Stimulated activated CD8-positive, alpha-beta memory T cell treated with anti-CD3 and anti-CD28 coated beads, Interleukin-4, amount 100 ng/mL, for 4 hours (primary cell): ENCODE measurements around the gene DOK5.
"Not testable (repeated sequence)": the region's sequence is repeated elsewhere in the genome, so short reads cannot be mapped to it uniquely, and the experiment has no call there.

Source experiments
- DNase-seq, 2 donors: peaks; one replicate each; pipeline ENCODE4 v3.0.0-alpha.2; 2020; ENCODE audit warnings: low read depth in 2 of 2, low spot score in 1 of 2

DOK5 gene

DNA sequence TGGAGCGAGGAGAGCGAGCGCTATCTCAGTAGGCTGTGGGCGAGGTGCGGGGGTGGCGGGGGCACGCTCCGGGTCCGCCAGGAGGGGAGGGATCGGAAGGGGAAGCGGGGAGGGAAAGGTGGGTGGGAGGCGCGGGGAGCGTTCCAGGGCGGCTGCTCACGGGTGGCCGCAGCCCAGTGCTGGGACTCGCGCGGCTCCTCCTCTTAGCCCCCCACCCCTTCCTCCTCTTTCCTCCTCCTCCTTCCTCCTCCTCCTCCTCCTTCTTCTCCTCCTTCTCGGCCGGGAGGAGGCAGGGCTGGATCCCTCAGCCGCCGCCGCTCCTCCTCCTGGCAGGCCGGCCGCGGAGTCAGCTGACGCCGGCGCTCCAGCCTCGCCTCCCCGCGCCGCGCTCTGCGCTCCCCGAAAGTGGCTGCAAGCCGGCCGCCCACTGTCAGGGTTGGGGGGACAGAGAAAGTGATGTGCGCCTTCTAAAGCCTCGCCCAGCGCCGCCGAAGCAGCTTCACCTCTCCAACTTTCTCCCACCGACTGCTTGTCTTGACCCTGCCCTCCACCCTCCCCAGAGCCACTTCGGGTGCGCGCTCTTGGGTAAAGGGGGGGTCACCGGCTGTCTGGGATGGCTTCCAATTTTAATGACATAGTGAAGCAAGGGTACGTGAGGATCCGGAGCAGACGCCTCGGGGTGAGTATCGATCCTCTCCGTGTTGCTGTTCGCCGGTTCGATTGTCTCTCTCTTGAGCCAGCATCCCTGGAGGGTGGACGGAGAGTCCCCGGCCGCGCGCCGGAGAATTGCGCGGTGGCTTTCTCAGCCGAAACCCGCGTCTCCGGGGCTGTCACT, at the start of gene DOK5:
DOK5 (plus strand) TSS at position 260 of the 835 bp plus-strand sequence; CDS start at position 614, 354 bp downstream.
- DNase-seq, result no peak

DNA sequence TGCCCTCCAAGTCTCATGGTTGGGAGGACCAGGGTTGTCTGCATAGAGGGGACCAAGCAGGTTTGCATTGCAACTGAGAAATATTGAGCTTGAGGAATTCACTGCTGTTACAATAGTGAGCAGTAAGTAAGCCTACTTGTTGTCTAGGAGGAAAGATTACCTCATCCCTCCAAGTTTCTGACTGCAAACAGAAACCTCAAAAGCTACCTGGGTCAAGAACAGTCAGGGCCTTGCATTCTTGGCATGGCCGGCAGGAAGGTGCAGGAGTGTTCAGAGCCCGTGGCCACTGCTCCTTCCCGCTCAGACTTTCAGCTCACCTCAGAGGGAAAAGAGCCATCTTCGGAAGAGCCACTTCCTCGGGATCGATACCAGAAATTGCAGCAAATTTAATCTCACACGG, 46.0 kb upstream of the DOK5 start:
- DNase-seq, result no peak

DNA sequence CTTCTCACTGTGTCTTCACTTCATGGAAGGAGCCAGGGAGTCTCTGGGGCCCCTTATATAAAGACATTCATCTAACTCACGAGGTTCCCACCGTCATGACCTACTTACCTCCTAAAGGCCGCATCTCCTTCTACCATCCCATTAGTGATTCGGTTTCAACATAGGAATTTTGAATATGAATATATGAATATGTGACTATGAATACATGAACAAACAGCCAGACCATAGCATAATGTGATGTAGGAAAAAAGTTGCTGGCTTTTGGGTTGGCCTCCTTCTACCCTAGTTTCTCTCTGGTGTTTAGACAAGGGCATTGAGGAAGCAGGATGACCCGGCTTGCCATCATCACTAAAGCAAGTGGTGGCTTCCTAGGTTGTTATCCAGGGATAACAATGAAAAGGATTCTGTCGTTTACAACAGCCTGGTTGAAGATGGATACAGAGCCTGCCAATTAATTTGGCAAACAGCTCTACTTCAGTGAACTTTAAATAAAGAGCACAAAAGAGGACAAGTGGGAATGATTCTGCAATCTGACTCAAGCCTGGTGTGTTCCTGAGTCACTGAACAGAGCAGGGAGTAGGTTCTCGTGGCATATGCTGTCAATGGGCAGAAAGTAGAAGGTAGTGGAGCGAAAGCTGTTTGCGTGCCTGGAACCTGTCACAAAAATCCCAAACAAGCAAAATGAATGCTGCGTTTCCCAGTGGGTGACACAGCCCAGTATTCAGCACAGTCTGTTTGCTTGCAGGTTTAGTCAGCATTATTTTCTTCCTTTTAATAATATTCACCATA, 44.0 kb upstream of the DOK5 start:
- no peak for DNase-seq

DNA sequence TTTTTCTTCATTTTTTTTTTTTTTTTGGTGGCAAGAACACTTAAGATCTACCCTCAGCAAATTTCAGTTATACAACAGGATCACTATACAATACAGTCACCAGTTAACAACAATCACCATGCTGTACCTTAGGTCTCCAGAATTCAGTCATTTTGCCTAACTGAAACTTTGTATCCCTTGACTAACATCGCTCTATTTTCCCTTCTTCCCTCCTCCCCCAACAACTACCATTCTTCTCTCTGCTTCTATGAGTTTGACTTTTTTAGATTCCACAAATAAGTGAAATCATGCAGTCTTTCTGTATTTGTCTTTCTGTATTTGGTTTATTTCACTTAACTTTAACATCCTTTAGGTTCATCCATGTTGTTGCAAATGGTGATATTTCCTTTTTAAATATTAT, 42.4 kb upstream of the DOK5 start:
- no peak for DNase-seq

DNA sequence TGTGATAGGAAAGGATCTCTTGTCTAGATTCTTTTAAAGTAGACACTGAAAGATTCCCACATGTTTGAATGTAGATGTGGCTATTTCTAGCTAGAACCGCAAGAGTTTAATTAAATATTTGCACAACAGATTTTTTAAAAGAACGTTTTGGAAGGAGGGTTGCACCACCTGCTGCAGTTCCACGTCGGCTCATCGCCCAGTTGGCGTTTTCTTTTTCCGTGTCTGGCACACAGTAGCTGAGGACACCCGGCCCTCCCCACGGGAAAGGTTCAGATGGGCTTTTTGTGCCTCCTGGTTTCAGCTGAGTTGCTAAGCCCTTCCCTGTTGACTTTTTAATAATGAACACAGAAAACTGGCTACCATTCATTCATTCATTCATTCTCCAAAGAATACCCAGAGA, 41.8 kb upstream of the DOK5 start:
- DNase-seq, result no peak

DNA sequence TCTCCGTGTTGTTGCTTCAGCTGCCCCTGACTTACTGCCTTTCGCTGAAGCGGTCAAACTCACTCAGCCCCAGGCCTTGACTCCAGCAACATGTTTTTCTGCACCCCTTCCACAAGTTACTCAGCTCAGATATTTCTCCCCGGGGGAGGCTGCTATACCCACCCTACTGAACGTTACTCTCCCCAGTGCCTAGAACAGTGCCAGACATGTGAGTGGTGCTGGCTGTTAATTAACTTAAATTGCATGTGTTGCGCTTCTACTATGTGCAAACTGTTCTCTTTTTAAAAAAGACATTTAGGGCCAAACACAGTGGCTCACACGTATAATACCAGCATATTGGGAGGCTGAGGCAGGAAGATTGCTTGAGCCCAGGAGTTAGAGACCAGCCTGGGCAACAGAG, 41.2 kb upstream of the DOK5 start:
- DNase-seq, result no peak

DNA sequence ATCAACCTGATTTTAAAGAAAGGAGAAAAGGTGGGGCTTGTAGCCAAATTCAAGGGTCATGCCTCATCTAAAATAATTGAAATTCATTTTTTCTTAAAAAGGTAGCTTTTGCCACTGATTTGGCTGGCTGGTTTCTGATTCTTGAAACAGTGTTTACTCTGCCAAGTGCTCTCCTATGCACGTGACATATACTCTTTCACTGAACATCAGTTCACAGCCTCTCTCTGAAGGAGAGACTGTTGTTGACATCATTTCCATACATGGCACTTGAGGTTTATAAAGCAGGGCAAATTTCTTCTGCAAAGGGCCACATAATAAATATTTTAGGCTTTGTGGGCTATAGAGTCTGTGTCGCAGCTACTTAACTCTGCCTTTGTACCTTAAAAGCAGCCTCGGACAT, 40.4 kb upstream of the DOK5 start:
- DNase-seq, result no peak

DNA sequence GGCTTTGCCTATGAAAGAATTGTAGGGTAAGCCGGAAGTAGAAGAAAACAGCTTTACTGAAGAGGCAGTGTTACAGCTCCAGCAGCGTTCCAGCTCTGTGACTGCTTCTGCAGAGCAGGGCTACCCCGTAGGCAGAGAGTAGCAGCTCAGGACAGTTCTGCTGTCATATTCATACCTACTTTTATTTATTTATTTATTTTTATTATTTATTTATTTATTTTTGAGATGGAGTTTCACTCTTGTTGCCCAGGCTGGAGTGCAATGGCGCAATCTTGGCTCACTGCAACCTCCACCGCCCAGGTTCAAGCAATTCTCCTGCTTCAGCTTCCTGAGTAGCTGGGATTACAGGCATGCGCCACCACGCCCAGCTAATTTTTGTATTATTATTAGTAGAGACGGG, 39.0 kb upstream of the DOK5 start:
- not testable (repeated sequence) for DNase-seq

DNA sequence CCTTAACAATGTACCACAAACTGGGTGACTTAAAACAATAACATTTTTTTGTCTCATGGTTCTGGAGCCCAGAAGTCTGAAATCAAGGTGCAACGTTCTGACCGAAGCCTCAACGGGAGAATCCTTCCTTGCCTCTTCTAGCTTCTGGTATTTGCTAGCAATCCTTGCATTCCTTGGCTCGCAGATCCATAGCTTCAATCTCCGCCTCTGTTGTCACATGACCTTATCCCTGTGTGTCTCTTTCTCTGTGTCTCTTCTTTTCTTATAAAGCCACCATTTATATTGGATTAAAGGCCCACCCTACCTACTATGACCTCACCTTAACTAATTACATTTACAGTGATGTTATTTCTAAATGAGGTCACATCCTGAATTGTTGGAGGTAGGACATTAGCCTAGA, 37.2 kb upstream of the DOK5 start:
- DNase-seq, result no peak

DNA sequence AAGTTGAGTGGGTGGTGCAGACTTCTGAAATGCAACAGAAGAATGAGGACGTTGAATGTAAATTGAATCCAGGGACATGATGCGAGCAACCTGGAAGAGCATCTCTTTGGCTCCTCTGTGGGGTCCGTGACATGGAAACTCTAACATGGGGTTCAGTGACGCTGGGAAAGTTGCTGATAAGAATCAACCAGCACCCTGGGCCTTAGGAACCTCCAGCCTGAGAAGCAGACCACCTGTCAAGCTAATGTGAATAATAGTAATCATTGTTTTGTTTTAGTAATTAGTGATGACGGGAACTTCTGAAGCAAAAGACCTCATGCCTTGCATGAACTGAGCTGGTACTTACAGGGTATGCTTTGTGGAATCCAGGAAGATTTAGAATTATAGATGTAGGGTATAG, 25.2 kb upstream of the DOK5 start:
- no peak for DNase-seq

DNA sequence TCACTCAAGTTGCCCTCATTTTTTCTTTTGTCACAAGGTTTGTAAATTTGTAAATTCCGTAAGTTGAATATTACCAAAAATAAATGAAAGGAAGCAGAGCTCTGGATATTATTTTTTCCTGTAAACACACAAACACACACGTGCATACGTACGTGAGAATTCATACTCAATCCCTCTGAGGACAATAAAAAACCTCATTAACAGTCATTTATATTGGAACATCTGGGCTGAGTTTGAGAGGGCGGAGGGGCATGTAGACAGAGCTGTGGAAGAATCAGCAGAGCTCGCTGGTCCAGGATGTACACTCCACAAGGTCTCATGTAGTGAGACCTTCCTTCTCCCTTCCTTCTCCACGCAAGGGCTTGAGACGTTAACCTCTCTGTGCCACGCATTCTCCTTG, 24.2 kb upstream of the DOK5 start:
- DNase-seq, result no peak

DNA sequence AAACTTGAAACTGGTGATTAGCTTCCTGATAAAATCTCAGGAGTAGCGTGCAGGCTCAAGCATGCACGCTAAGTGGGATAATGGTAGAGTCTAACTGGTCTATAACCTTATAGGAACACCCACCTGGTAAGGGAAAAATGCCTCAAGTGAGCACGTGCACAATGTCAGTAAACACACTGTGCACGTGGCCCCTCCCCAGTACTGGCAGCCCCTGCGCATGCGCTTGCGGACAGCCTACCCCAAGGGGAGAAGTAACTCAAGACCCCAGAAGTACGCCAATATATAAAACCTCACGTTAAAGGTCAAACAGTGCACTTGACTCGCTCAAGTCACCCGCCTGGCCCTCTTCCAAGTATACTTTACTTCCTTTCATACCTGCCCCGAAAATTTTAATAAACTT, 23.1 kb upstream of the DOK5 start:
- DNase-seq, result no peak

DNA sequence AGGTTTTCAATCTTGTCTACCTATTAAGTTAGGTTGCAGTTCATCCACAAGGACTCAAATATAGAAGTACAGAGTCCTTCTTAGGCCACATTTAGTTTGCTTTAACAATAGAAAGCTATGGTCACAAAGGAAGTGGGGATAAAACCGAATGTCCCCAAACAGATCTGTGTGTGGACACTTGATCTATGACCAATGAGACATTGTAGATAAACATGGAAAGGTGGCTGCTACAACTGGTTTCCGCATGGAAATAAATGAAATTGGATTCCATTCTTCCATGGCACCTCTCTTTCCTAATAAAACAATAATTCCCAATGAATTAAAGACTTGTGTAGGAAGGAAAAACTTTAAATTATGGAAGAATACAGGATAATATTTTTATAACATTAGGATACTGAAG, 20.4 kb upstream of the DOK5 start:
- no peak for DNase-seq

DNA sequence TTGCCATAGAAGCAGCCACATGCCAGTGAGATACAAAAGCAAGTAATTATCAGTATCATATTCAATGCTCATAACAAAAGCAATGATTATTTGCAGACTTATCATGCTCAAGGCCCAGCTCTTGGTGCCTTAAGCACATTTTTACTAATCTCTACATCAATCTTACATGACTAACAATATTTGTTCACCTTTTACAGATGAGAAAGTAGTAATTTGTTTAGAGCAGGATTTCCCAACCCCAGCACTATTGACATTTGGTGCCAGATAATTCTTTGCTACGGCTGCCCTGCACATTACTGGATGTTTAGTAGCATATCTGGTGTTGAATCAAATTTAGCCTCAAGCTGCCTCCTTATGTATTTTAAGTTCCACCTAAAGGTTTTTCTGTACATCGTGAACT, 19.0 kb upstream of the DOK5 start:
- DNase-seq, result no peak

DNA sequence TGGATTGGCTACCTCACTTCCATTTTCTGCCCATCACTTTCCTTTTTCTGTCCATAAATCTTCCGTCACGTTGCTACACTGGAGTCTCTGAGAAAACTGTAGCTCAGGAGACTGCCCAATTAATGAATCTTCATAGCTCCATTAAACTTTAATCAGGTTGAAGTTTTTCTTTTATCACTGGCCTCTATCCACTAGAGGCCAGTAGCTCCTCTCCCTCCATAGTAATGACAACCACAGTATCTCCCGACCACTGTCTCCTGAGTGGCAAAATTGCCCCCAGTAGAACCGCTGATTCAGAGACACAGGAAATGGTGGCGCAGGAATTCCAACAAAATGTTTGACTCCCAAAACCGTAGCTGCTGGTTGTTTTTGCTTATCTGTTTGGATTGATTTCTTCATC, 18.4 kb upstream of the DOK5 start:
- DNase-seq, result no peak

DNA sequence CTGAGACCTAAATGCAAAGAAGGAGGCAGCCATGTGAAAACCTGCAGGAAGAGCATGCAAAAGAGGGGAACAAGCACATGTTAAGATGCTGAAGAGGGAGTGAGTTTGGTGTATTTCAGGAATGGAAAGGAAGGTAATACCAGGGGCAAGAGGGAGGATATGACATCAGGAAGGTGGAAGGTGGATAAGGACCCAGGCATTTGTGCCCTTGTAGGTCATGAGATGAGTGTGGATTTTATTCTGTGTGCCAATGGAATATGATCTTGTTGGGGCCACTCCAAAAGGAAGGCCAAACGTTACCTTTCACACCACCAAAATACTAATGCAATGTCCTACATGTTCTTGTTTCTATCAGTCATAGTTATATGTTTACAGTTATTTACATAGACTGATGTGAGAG, 17.2 kb upstream of the DOK5 start:
- no peak for DNase-seq

DNA sequence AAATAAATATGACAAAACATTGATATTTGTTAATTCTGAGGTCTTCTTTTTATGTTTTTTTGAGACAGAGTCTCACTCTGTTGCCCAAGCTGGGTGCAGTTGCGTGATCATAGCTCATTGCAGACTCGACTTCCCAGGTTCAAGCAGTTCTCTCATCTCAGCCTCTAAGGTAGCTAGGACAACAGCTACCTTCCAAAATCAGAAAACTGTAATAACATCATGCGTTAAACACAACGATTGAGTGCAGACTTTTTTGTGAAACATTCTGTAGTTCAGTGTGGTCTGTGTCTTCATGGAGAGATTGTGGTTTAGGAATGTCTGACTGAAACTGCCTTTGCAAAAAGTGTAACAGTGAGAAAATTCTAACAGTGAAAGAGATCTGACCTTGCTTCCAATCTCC, 16.1 kb upstream of the DOK5 start:
- DNase-seq, result no peak

DNA sequence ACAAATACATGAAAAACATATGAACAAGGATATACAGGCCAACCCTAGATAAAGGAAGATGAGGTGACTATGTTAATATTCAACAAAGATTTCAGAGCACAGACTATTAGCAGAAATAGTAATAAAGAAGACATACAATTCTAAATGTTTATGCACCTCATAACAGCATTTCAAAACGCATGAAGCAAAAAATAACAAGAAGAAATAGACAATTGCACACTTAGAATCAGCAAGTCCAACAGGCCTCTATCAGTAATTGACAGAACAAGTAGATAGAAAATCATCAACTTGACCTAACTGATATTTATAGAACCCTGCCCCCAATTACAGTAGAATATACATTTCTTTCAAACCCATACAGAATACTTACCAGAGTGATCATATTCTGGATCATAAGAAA, 11.4 kb upstream of the DOK5 start:
- no peak for DNase-seq

DNA sequence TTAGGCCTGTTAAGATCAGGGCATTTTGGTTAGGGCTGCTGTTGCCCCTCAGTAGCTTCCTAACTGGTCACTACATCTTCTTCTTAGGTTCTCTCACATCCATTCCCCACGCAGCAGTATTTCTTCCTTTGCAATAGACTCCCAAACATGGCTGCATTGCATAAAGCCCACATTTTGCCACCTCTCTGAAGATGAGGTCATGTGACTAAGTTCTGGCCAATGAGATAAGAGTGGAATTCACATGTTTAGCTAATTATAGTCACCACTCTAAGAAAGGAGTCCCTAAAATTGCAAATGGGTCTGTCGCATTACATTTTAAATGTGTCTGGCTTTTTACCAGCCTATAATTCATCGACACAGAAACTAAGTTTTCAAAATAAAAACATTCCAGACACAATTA, 9.3 kb upstream of the DOK5 start:
- no peak for DNase-seq

DNA sequence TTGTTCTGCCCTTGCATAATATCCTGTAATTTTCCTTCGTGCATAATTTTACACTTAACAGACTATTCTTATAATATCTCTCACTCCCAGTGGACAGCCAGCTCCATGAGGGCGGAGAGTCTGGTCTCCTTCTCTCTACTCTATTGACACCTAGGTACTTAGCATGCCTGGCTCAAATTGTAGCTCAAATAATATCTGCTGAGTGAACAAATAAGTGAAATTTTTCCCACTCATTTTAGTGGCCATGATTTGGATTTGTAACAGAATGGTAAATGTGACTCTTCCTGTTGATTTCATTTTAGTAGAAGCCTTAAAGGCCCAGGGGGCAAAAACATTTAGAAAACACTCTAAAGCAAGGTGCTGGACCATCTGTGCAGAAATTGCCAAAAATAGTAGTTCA, 7.8 kb upstream of the DOK5 start:
- no peak for DNase-seq

DNA sequence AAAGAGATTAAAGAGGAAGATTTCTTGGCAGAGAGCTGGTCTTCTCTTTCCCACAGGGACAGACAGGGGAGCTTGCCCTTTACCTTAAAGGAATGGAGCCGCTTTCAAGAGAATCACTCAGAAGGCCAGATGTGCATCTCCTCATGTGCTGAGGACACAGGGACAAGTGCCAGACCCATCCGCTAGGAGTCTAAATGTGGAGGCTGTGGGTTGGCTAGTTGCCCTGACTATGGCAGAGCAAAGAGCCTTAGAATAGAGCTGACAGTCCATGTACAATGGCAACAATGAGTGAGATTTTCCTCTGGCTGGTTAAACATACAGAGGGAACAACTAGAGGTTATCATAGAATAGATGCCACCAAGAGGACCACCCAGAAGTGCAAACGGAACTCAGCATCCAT, 7.3 kb upstream of the DOK5 start:
- DNase-seq, result no peak

DNA sequence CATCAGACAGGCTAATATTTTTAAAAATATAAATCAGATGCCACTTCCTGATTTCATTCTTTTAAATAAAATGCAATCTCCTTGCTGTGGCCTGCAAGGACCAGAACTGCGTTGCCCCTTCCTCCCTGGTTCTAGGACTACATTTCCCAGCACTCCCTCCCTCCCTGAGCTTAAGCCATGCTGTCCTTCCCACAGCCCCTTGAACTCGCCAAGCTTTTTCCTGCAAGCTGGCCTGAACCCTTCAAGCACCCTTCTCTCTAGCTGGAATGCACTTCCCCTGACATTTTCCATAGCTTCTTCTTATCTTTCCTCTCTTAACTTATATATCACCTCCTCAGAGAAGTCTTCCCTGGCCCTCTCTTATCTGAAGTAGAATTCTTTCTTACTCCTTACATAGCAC, 6.1 kb upstream of the DOK5 start:
- DNase-seq, result no peak

DNA sequence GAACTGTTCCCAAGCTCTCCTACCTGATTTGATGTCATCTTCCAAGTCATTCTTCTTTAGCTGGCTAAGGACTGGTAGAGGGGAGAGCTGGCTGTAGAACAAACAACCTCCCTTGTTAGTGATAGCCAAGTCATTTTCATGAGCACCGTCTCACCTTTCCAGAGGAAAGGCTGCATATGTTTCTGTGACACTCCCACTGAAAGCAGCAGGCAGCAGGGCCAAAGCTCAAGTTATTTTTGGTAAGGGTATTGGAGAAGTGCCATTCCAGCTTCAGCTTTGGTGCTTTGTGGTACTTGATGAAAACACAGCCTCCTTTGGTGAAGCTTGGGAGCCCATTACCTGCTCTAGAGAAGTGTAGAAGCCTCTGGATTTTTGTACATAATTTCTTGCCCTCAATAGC, 5.4 kb upstream of the DOK5 start:
- no peak for DNase-seq
